ENCODE measurements around the gene BDH1. TPM values are rescaled to one million over a fixed set of nuclear protein-coding genes. Genes with fewer than 3 reads are reported as not detected.
"Not testable (repeated sequence)": the region's sequence is repeated elsewhere in the genome, so short reads cannot be mapped to it uniquely, and the experiment has no call there.

The BDH1 gene
- total RNA-seq, 1 donor from 2014 or later = 8.8 TPM

DNA sequence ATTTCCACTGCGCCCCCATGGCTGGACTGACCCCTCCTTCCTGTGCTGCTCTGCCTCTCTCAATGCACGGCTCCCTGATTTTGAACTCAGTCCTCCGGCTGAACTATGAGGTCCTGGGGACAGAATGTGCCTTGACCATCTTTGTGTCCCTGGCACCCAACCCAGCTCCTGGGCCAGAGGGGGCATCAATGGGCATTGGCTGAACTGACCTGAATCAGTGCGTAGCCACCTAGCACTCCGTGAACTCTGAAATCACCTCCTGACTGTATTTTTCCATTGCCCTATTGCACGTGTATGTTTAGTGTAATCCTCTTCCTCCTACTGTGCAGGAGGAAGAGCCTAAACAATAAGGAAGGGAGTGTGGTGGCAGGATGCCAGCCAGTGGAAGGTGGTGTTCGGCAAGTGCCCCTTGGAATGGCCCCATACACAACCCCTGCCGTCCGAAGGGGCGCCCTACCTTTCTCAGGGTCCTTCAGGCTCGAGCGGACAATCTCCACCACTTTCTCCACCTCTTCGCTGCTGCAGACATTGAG is 33.5 kb downstream of the BDH1 start:
- DNase-seq (ENCODE audit: extremely low read depth, low read depth, low spot score) = no peak

DNA sequence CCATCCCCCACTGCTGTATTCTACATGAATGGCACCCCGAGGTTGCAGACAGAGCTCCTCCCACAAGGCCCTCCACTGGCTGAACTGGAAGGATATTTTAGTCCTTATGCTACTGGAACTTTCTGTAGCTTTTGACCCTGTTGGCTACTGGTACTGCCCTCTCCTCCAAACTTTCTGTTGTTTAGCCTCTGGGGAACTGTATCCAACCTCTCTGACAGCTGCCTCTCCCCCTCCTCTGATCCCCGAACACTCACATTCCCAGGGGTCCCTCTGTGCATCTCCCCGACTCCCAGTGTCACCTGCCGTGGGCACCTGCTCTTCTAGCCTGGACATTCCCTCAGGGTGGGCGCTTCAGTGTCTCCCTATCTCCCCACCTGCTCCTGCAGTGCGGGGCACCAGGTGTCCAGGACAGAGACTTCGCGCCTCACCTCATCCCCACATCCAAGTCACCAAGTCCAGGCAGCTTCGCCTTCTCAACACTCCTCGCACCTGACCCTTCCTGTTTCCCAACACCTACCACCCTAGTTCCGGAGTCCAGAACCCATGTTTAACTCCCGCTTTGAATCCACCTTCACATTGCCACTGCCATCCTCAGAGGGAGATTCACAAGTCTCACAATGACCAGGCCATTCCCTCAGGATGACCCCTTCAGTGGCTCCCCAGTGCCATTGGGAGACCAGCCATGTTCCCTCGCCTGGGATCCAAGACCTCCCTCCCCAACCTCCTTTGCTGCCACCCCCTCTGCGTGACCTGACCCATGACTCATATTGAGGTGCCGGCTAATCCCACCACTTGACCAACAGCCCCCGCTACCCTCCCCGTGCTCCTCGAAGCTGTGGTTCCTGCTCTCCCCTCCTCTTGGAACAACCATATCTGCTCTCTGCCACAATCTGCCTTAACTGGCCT is 34.2 kb downstream of the BDH1 start:
- DNase-seq (ENCODE audit: extremely low read depth, low read depth, low spot score) = no peak

DNA sequence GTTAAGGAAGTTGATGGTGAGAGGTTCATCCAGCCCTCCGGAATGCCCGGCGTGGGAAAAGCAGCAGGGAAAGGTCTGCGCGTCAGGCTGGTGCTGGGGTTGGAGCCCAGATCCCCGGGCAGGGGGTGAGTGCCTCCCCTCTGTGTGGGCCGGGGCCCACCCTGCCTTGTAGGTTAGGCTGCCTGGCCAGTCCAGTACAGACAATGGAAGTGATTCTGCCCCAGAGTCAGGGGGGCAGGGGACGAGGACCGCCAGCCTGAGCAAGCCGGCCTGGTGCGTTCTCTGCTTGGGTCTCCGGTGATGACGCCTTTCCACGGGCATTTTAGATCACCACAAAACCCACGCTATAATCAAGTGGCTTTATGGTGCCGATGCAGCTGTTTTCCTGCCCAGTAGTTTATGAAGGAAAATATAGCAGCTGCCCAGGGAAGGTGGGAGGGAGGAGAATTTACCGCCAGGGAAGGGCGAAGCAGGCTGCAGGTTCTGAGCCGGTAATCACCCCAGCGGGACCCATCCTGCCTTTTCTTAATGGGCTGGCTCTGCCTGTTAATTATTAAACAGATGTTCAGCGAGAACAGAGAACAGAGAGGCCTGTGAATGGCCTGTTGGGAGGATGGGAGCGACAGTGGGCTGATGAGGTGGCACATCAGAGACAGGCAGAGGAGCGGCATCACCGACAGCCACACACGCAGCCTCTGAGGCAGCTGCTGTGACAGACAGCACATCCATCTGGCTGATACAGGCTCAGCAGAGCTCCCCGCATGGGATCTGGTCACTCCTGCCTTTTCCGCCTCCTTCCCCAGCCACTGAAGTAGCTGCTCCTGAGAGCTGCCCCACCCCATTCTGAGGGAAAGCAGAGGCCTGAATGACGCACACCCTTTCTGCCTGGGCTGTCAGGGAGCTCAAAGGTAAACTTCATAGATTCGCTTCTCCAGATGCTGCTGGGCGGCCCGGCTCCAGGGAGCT is 35.2 kb downstream of the BDH1 start:
- DNase-seq (ENCODE audit: extremely low read depth, low read depth, low spot score) = no peak

DNA sequence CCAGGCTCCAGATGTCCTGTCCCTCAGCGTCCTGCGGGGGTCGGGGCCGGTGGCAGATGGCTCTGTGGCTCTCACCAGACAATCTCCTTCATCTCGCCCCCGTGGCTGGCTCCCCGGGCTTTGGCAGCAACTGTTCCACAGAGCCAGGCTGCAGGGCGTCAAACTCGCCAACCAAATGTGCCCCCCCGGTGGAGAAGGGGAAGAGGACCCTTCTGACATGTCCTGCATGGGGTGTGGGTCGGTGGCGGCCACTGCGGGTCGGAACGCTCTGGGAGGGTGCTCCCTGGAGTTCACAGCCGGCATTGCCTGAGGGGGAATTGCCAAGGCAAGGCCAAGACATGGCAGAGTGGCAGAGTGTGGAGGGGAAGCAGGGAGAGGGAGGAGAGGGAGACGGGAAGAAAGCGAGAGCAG is 36.0 kb downstream of the BDH1 start:
- DNase-seq (ENCODE audit: extremely low read depth, low read depth, low spot score) = no peak

DNA sequence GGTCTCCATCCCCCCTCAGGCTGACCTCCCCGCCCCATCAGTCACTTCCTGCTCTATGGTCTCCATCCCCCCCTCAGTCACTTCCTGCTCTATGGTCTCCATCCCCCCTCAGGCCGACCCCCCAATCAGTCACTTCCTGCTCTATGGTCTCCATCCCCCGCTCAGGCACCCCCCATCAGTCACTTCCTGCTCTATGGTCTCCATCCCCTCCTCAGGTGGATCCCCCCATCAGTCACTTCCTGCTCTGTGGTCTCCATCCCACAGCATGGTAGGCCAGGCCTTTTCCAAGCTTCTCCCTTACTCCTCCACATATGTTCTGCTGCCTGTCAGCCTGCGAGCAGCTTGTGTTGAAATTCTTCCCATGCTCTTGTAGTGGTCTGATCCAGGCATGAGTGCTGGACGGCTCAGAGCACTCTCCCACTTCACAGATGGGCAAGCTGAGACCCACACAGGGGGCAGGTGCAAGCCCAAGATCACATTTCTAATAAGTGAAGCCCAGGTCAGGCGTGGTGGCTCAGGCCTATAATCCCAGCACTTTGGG is 36.8 kb downstream of the BDH1 start:
- no peak for DNase-seq (ENCODE audit: extremely low read depth, low read depth, low spot score)

DNA sequence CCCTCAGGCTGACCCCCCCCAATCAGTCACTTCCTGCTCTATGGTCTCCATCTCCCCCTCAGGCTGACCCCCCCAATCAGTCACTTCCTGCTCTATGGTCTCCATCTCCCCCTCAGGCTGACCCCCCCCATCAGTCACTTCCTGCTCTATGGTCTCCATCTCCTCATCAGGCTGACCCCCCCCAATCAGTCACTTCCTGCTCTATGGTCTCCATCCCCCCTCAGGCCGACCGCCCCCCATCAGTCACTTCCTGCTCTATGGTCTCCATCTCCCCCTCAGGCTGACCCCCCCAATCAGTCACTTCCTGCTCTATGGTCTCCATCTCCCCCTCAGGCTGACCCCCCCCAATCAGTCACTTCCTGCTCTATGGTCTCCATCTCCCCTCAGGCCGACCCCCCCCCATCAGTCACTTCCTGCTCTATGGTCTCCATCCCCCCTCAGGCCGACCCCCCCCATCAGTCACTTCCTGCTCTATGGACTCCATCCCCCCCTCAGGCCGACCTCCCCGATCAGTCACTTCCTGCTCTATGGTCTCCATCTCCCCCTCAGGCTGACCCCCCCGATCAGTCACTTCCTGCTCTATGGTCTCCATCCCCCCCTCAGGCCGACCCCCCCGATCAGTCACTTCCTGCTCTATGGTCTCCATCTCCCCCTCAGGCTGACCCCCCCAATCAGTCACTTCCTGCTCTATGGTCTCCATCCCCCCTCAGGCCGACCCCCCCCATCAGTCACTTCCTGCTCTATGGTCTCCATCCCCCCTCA is 37.7 kb downstream of the BDH1 start:
- DNase-seq (ENCODE audit: extremely low read depth, low read depth, low spot score) = not testable (repeated sequence)

DNA sequence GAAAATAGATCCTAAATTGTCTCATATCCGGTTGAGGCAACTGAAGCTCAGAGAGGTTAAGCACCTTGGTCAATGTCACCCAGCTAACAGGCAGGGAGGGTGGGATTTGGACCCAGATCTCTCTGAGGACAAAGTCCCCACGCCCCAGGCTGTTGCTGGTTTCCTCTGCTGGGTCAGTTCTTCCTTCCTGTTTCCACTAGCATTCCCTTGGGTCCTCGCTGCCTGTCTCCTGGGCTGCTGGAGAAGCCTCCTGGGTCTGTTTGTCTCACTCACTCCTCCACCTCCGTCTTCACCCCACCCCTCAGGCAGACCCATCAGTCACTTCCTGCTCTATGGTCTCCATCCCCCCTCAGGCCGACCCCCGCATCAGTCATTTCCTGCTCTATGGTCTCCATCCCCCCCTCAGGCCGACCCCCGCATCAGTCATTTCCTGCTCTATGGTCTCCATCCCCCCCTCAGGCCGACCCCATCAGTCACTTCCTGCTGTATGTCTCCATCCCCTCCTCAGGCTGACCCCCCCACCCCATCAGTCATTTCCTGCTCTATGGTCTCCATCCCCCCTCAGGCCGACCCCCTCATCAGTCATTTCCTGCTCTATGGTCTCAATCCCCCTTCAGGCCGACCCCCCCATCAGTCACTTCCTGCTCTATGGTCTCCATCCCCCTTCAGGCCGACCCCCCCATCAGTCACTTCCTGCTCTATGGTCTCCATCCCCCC is 38.7 kb downstream of the BDH1 start:
- DNase-seq (ENCODE audit: extremely low read depth, low read depth, low spot score) = not testable (repeated sequence)

DNA sequence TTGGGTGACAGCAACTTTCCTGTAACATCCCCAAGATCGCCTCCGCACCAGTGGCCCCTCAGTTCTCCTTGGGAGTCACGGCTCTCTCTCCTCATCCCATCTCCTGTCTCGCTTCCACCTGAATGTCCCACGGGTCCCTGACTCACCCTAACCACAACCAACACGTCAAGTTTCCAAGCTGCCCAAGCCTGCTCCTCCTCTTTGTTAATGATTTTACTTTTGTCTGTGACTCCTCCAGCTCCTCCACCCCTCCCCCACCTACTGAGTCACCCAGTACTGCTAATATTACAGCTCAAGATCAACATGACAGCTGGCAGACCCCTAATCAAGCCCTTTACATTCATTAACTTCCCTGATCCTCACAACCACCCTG is 39.3 kb downstream of the BDH1 start:
- no peak for DNase-seq (ENCODE audit: extremely low read depth, low read depth, low spot score)

DNA sequence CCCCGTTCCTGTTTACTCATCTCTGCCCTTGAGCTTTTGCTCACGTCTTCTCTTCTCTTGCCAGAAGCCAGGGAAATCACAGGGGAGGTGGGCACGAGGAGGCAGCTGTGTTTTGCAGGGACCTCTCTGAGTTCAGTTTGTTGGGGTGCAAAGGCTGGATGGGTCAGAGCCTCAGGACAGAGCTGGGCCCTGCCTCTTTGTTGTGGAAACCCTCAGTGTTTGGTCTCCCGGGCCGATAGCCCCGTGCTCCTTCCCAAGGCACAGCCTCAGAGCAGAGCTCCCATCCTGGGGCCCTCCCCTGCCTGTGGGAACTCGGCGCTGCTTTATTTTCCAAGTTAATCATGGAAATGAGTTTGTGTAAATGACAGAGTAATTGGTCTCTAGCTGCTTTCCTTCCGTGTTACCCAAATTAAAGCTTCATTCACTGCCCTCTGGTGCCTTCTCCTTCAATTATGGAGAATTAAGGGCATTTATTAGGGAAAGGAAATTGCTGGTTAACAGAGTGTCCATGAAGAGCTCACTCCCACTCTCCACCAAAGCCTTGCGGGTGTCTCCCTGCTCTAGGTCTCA is 40.9 kb downstream of the BDH1 start:
- DNase-seq (ENCODE audit: extremely low read depth, low read depth, low spot score) = no peak

DNA sequence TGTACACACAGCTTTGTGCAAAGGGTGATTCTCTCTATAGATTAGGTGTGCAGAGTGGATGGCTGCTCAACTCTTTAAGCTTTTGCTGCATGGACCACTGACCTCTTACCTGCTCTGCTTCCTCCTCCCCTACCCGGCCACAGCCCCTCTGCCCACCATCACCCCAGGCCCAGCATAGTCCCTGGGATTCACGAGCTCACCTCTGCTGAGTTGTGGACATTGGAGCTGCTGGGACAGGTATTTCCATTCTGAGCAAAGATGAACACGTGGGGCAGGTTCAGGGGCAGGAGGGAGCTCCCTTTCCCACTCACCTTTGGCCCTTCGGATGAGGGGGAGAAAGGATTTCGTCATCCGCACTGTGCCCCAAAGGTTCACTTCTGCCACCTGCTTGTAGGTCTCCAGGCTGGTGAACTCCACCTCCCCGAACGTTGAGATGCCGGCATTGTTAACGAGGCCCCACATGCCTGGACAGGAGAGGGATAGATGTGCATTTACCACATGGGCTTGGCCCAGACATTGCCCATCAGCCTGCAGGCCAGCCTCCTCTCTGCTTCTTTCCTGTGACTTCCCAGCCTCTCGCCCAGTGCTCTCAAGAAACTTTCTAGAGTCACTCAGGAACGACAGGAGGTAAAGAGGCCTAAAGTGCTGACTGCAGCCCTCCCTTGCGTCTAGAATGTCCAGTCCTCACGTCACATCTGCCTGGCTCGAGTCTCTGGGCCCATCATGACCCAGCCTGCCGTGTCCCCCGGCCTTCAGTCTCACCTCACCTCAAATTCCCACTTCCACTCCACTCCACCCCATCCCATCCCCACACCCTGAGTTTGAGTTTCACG is 41.6 kb downstream of the BDH1 start:
- no peak for DNase-seq (ENCODE audit: extremely low read depth, low read depth, low spot score)

DNA sequence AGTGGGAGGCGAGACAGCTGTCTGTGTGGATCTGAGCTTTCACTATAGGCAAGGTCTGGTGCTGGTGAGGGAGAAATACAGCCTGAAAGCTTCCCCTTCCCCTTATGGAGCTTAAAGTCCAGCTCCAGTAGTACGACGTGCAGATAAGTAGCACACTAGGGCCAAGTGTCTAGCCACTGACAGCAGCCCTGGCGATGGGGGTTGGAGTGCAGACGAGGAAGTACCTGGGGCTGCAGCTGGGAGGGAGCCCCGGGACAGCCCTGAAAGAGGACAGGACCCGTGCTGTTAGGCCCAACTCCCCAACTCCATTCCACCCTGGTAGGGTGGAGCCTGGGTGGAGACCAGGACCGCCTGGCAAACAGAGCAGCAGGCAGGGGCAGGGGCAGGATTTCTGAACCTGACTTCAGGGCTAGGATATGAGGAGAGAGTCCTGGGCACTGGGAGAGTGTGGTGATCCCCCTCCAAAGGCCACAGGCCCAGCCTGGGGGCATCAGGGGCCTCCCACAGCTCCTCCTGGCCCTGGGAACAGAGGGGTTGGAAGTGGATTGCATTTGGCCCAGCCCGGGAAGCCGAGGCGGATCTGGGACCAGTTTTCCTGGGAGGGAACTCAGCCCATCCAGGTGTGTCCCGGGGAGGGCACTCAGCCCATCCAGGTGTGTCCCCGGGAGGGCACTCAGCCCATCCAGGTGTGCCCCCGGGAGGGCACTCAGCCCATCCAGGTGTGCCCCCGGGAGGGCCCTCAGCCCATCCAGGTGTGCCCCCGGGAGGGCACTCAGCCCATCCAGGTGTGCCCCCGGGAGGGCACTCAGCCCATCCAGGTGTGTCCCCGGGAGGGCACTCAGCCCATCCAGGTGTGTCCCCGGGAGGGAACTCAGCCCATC is 42.8 kb downstream of the BDH1 start:
- DNase-seq (ENCODE audit: extremely low read depth, low read depth, low spot score) = no peak

DNA sequence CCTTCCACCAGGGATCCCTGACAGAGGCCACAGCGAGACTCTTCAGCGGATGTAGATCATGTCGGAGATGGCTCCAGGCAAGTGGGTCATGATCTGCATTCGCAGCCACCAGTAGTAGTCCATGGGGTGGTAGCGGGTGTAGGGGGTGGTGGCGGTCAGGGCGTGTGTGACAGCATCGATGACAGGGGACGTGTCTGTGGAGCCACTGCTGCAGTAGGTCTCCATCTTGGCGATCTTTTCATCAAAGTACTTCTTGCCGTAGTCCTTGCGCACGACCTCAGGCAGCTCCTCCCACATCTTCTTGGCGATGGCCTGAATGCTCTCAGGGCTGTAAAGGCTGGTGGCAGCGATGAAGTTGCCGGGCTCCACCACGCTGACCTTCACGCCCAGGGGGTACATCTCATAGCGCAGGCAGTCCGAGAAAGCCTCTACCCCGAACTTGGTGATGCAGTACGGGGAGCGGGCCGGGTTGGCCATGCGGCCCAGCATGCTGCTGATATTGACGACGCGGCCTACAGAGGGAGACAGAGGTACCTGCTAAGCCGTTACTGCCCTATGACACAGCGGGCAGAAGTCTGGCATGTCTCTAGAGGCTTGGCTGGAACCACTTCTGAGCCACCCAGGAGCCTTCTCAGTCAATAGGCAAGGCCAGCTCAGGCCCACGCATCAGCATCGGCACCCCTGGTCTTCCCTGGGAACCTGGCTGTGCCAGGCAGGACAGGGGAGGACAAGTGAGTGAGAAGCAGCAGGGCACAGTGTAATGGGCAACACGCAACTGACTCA is 43.7 kb downstream of the BDH1 start:
- no peak for DNase-seq (ENCODE audit: extremely low read depth, low read depth, low spot score)

DNA sequence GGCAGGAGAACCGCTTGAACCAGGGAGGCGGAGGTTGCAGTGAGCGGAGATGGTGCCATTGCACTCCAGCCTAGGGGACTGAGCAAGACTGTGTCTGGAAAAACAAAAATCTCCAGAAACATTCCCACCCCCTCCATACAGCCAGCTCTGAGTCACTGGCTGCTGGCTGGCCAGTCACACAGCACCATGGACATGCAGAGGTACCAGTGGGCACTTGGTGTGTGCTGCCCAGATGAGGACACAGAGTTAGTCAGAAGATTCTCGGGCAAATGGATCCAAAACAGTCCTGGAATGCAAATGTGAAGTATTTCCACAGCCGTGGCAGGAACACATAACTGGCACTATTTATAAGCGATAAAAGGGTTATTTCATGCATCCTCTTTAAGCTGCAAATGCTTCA is 44.6 kb downstream of the BDH1 start:
- no peak for DNase-seq (ENCODE audit: extremely low read depth, low read depth, low spot score)

DNA sequence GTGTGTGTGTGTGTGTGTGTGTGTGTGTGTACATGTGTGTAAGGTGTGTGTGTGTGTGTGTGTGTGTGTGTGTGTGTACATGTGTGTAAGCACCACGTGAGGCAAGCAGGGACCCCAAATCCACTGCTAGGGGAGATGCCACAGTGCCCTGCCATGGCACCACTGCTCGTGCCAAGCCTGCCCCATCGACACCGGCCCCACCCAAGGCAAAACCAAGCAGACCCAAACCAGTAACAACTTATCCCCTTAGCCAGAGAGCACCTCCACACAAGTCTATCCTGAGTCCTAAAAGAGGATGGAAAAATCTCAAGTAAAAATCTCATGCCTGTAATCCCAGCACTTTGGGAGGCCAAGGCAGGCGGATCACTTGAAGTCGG is 45.1 kb downstream of the BDH1 start:
- no peak for DNase-seq (ENCODE audit: extremely low read depth, low read depth, low spot score)

DNA sequence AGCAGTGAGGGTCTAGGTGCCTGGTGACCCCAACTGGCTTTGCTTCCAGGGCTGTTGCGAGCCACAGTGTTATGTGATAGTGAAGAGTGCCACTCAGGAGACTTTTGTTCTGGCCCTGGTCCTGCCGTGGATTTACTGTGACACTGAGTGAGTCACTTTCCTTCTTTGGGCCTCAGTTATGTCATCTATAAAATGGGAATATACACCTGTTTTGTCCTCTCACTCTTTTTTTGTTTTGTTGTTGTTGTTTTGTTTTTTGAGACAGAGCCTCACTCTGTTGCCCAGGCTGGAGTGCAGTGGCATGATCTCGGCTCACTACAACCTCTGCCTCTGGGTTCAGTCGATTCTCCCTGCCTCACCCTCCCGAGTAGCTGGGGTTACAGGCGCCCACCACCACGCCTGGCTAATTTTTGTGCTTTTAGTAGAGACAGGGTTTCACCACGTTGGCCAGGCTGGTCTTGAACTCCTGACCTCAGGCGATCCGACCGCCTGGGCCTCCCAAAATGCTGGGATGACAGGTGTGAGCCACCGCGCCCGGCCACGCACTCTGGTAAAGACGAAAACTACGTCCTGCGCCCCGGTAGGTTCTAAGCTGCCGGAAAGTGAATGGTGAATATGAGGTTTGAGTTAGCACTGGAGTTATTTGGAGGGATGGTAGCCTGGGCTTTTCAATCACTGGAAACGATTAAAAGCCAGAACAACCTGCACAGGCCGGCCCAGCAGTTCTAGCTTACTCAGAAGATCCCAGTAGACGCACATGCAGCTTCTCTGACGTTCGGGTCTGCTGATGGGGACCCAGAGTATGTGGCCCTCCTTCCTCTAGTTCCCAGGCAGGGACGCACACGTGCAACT is 46.6 kb downstream of the BDH1 start:
- no peak for DNase-seq (ENCODE audit: extremely low read depth, low read depth, low spot score)

DNA sequence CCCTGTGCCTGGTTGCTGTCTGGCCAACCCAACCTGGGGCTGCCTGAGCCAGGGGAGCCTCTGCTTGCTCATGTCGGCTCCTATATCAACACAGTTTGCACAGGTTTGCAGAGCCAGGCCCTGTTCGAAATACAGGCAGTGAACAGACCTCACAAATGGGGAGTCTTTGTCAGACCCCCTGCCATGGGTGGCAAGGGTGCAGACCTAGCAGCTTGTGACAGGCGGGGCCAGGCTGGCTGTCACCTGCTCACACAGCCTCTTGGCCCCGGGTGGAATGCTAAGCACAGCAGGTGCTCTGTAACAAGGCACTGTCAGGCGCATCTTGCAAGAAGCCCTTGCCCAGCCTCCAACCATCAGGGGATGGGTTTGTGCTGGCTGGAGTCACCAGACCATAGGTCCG is 47.3 kb downstream of the BDH1 start:
- DNase-seq (ENCODE audit: extremely low read depth, low read depth, low spot score) = no peak

All from glomerular endothelial cell (primary cell).